ENCODE results near the gene KCTD21.
"Not testable (repeated sequence)": the region's sequence is repeated elsewhere in the genome, so short reads cannot be mapped to it uniquely, and the experiment has no call there.

Gene KCTD21

GRCh38 chr11:78224906-78225420, 36.5 kb upstream of the KCTD21 start:
- Histone ChIP-seq H3K27me3 (ENCODE audit: insufficient read depth, low read length, poor library complexity, severe bottlenecking) (no peaks in the 10 kb centered on the region), H3K4me1 (ENCODE audit: insufficient read depth, low read length, poor library complexity, severe bottlenecking) (peaks cover 8% of the 10 kb centered on the region), H3K36me3 (ENCODE audit: insufficient read depth, low read length) (no peaks in the 10 kb centered on the region), H3K9me2 (replicated peaks; ENCODE audit: low read depth, low read length) (no peaks in the 10 kb centered on the region), H4K20me1 (ENCODE audit: insufficient read depth, low read length, poor library complexity, severe bottlenecking) (no peaks in the 10 kb centered on the region), H3K79me2 (ENCODE audit: insufficient read depth, low read length) (no peaks in the 10 kb centered on the region), H3K4me3 (ENCODE audit: low read length, poor library complexity, severe bottlenecking) (no peak overlapping the region), H3K9me3 (ENCODE audit: insufficient read depth, low read depth, low read length) (no peaks in the 10 kb centered on the region), H3F3A (ENCODE audit: low read depth) (no peaks in the 10 kb centered on the region), H2AFZ (ENCODE audit: low read length) (no peak overlapping the region), H3K4me2 (ENCODE audit: low read depth, low read length, poor library complexity, severe bottlenecking) (no peak overlapping the region), H3K9ac (ENCODE audit: low read depth, low read length, poor library complexity, severe bottlenecking) (no peak overlapping the region)
- no peak for TF ChIP-seq EZH2phosphoT487 (IDR thresholded peaks at IDR 0.05; ENCODE audit: borderline replicate concordance)
- TF ChIP-seq CTCF (conservative IDR thresholded peaks at IDR 0.05; ENCODE audit: low read length), result no peak

- no peaks in the 10 kb centered on the region for H4K20me1 ChIP-seq (ENCODE audit: insufficient read depth, low read length, poor library complexity, severe bottlenecking)
- no peak overlapping the region for H3K4me3 ChIP-seq (ENCODE audit: low read length, poor library complexity, severe bottlenecking)
- H3K36me3 ChIP-seq (ENCODE audit: insufficient read depth, low read length), result no peaks in the 10 kb centered on the region
- no peak for TF ChIP-seq CTCF (conservative IDR thresholded peaks at IDR 0.05; ENCODE audit: low read length)
- TF ChIP-seq EZH2phosphoT487 (IDR thresholded peaks at IDR 0.05; ENCODE audit: borderline replicate concordance), result no peak
- H3K9me2 ChIP-seq (replicated peaks; ENCODE audit: low read depth, low read length), result no peaks in the 10 kb centered on the region
- H2AFZ ChIP-seq (ENCODE audit: low read length), result no peak overlapping the region
- H3K79me2 ChIP-seq (ENCODE audit: insufficient read depth, low read length), result no peaks in the 10 kb centered on the region
- H3K4me1 ChIP-seq (ENCODE audit: insufficient read depth, low read length, poor library complexity, severe bottlenecking), result peaks cover 8% of the 10 kb centered on the region
- H3K4me2 ChIP-seq (ENCODE audit: low read depth, low read length, poor library complexity, severe bottlenecking), result no peak overlapping the region
- no peaks in the 10 kb centered on the region for H3F3A ChIP-seq (ENCODE audit: low read depth)
- no peaks in the 10 kb centered on the region for H3K27me3 ChIP-seq (ENCODE audit: insufficient read depth, low read length, poor library complexity, severe bottlenecking)
- no peak overlapping the region for H3K9ac ChIP-seq (ENCODE audit: low read depth, low read length, poor library complexity, severe bottlenecking)
- H3K9me3 ChIP-seq (ENCODE audit: insufficient read depth, low read depth, low read length), result no peaks in the 10 kb centered on the region
Observed at GRCh38 chr11:78224506-78224905, 36.1 kb upstream of the KCTD21 start.

- H3K4me3 ChIP-seq (ENCODE audit: low read length, poor library complexity, severe bottlenecking), result no peak overlapping the region
- no peaks in the 10 kb centered on the region for H3K36me3 ChIP-seq (ENCODE audit: insufficient read depth, low read length)
- no peak for TF ChIP-seq CTCF (conservative IDR thresholded peaks at IDR 0.05; ENCODE audit: low read length)
- no peak for TF ChIP-seq EZH2phosphoT487 (IDR thresholded peaks at IDR 0.05; ENCODE audit: borderline replicate concordance)
- H3K27me3 ChIP-seq (ENCODE audit: insufficient read depth, low read length, poor library complexity, severe bottlenecking), result no peaks in the 10 kb centered on the region
- no peaks in the 10 kb centered on the region for H3F3A ChIP-seq (ENCODE audit: low read depth)
- no peaks in the 10 kb centered on the region for H3K79me2 ChIP-seq (ENCODE audit: insufficient read depth, low read length)
- H3K4me1 ChIP-seq (ENCODE audit: insufficient read depth, low read length, poor library complexity, severe bottlenecking), result peaks cover 5% of the 10 kb centered on the region
- H4K20me1 ChIP-seq (ENCODE audit: insufficient read depth, low read length, poor library complexity, severe bottlenecking), result no peaks in the 10 kb centered on the region
- H3K9ac ChIP-seq (ENCODE audit: low read depth, low read length, poor library complexity, severe bottlenecking), result no peak overlapping the region
- H3K9me2 ChIP-seq (replicated peaks; ENCODE audit: low read depth, low read length), result no peaks in the 10 kb centered on the region
- H3K4me2 ChIP-seq (ENCODE audit: low read depth, low read length, poor library complexity, severe bottlenecking), result no peak overlapping the region
- H2AFZ ChIP-seq (ENCODE audit: low read length), result no peak overlapping the region
- no peaks in the 10 kb centered on the region for H3K9me3 ChIP-seq (ENCODE audit: insufficient read depth, low read depth, low read length)
Observed at GRCh38 chr11:78223320-78223954, 35.0 kb upstream of the KCTD21 start.

- not testable (repeated sequence) for H4K20me1 ChIP-seq (ENCODE audit: insufficient read depth, low read length, poor library complexity, severe bottlenecking); H3K36me3 ChIP-seq (ENCODE audit: insufficient read depth, low read length); H3K4me3 ChIP-seq (ENCODE audit: low read length, poor library complexity, severe bottlenecking); H3K9me3 ChIP-seq (ENCODE audit: insufficient read depth, low read depth, low read length); H3K9ac ChIP-seq (ENCODE audit: low read depth, low read length, poor library complexity, severe bottlenecking); H3K4me2 ChIP-seq (ENCODE audit: low read depth, low read length, poor library complexity, severe bottlenecking); H3K9me2 ChIP-seq (replicated peaks; ENCODE audit: low read depth, low read length); H3K79me2 ChIP-seq (ENCODE audit: insufficient read depth, low read length); H2AFZ ChIP-seq (ENCODE audit: low read length); H3F3A ChIP-seq (ENCODE audit: low read depth); H3K27me3 ChIP-seq (ENCODE audit: insufficient read depth, low read length, poor library complexity, severe bottlenecking); H3K4me1 ChIP-seq (ENCODE audit: insufficient read depth, low read length, poor library complexity, severe bottlenecking)
Observed at GRCh38 chr11:78222726-78223125, 34.3 kb upstream of the KCTD21 start.

Data from Loucy (cell line).